GM21360 (cell line): ENCODE results near the gene POMZP3.
"Not testable (repeated sequence)": the region's sequence is repeated elsewhere in the genome, so short reads cannot be mapped to it uniquely, and the experiment has no call there.

ENCODE experiments used
- ATAC-seq: cut with Tn5 transposase; IDR thresholded peaks from one replicate; pipeline ENCODE4 v1.9.1; 2021; ENCODE audit warnings: mild to moderate bottlenecking, moderate library complexity; ENCODE audit not compliant: unreplicated experiment

Gene POMZP3

GRCh38 chr7:76588586-76588985, 38.5 kb downstream of the POMZP3 start:
- peak; percentile 38 for ATAC-seq

GRCh38 chr7:76586585-76587315, 40.3 kb downstream of the POMZP3 start:
- not testable (repeated sequence) for ATAC-seq

- ATAC-seq: not testable (repeated sequence)
Measured at GRCh38 chr7:76583636-76584281, 43.3 kb downstream of the POMZP3 start.

- not testable (repeated sequence) for ATAC-seq
Measured at GRCh38 chr7:76582848-76583631, 44.0 kb downstream of the POMZP3 start.

DNA sequence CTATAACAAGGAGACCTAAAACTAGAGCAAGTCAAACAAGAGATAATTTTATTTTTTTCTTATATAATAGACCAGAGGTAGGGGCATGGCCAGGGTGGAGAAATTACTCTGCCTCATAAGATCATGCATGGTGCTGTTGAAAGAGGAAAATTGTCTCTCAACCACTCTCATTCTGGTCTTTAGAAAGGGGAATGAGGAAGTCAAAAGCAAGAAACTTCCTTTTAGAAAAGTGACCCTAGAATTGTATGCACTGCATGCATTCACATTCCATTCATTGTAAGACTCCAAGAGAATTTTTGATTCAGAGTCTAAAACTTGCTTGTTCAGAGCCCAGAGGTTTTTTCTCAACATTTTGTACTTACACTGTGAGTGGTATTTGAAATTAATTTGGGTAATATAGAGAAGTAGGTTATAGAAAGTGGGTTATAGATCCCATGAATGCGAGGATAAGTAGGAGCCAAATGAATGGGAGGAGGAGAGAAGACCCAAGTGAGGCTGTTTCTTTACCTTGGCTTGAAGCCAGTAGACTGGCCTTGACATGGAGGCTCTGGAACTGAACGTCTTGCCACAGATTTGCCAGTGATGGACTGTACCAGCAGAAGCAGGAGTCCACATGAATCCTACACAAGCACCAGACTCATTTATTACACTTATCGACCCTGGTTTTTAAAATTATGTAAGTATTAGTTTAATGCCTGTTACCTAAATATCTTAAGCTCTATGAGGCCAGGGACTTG, 51.0 kb downstream of the POMZP3 start:
- not testable (repeated sequence) for ATAC-seq

DNA sequence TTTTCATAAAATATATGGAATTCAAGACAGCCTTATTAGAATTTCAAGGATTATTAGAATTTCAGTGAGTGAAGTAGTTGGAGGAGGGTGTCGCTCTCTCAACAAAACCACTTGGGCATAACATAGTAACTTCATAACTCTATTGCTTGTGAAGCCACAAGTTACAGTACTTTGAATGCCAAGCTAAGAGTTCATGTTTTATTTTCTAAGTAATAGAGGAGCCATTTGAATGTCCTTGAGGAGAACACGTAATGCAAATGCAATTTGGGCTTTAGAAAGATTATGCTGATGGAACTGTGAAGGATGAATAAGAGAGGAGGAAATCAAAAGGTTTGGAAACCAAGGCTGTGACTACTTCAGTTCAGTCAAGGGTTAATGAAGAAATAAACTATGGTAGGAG, 51.6 kb downstream of the POMZP3 start:
- not testable (repeated sequence) for ATAC-seq

- not testable (repeated sequence) for ATAC-seq
Measured at GRCh38 chr7:76572296-76572695, 54.8 kb downstream of the POMZP3 start.

GRCh38 chr7:76570324-76570775, 56.7 kb downstream of the POMZP3 start:
- ATAC-seq: not testable (repeated sequence)

DNA sequence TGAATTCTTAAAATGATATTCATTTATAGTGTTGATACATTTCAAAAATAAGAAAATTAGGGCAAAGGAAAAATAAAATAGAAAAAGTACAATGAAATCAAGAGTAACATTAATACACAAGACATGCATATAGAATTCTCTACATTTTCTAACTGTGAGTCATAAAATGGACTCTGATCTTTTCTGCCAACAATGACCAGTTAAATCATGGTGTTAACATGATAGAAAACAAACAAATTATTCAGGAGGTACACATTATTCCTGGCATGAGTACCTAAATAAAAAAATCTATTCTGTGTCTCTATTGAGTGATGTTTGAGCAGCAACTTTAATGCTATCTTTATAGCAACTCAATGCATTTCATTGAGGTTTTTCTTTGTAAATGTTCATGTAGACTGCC, 58.3 kb downstream of the POMZP3 start:
- ATAC-seq: not testable (repeated sequence)

DNA sequence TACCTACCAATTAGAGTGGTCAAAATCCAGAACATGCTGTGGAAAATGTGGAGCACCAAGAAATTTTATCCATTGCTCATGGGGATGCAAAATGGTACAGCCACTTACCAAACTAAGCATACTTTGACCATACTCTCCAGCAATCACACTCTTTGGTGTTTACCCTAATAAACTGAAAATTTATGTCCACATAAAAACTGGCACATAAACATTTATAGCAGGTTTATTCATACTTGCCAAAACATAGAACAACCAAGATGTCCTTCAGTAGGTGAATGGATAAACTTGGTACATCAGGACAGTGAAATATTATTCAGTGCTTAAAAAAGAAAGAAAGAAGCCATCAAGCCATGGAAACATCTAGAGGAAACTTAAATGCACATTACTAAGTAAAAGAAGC, 59.3 kb downstream of the POMZP3 start:
- ATAC-seq: not testable (repeated sequence)

- not testable (repeated sequence) for ATAC-seq
Measured at GRCh38 chr7:76567311-76567710, 59.8 kb downstream of the POMZP3 start.

DNA sequence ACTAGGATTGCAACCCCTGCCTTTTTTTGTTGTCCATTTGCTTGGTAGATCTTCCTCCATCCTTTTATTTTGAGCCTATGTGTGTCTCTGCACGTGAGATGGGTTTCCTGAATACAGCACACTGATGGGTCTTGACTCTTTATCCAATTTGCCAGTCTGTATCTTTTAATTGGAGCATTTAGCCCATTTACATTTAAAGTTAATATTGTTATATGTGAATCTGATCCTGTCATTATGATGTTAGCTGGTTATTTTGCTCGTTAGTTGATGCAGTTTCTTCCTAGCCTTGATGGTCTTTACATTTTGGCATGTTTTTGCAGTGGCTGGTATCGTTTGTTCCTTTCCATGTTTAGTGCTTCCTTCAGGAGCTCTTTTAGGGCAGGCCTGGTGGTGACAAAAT, 62.1 kb downstream of the POMZP3 start:
- ATAC-seq: not testable (repeated sequence)

DNA sequence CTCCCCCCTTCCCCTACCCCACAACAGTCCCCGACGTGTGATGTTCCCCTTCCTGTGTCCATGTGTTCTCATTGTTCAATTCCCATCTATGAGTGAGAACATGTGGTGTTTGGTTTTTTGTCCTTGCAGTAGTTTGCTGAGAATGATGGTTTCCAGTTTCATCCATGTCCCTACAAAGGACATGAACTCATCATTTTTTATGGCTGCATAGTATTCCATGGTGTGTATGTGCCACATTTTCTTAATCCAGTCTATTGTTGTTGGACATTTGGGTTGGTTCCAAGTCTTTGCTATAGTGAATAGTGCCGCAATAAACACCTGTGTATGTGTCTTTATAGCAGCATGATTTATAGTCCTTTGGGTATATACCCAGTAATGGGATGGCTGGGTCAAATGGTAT, 65.7 kb downstream of the POMZP3 start:
- not testable (repeated sequence) for ATAC-seq

GRCh38 chr7:76560157-76560556, 66.9 kb downstream of the POMZP3 start:
- not testable (repeated sequence) for ATAC-seq
